Tibial artery (tissue), 4 donors: ENCODE measurements around the gene LEKR1.
A peak's percentile ranks its signal among the peaks of the same experiment; 100 is the strongest.

Experiments
- DNase-seq, 2 donors: peaks; one replicate each; pipeline ENCODE4 v3.0.0-alpha.2; 2019
- H3K27ac ChIP-seq, 2 donors: fragments of 200-600 bp; sonication (generic) in 1 of 2; 1 replicate in 1 of 2; 2 replicates in 1 of 2; pipeline ENCODE4 v1.5.1; 2018 to 2019; ENCODE audit warnings: mild to moderate bottlenecking in 1 of 2
- H3K27me3 ChIP-seq, 2 donors: fragments of 200-600 bp; sonication (generic) in 1 of 2; one replicate each; pipeline versions ENCODE4 v1.5.1 to v1.6.0; 2016 to 2019
- H3K36me3 ChIP-seq, 3 donors: fragments of 200-600 bp; sonication (generic) in 2 of 3; one replicate each; pipeline ENCODE4 v1.5.1; 2016 to 2019; ENCODE audit warnings: mild to moderate bottlenecking in 2 of 3
- H3K4me1 ChIP-seq, 4 donors: fragments of 200-600 bp; sonication (generic) in 2 of 4; 1 replicate in 3 of 4; 2 replicates in 1 of 4; pipeline ENCODE4 v1.5.1; 2016 to 2019
- H3K4me3 ChIP-seq, 2 donors: fragments of 200-600 bp; sonication (generic) in 1 of 2; 1 replicate in 1 of 2; 2 replicates in 1 of 2; pipeline ENCODE4 v1.5.1; 2018 to 2019; ENCODE audit warnings: mild to moderate bottlenecking in 2 of 2
- H3K9me3 ChIP-seq, 3 donors: fragments of 200-600 bp; sonication (generic) in 1 of 3; one replicate each; pipeline ENCODE4 v1.5.1; 2016 to 2019
- CTCF ChIP-seq, 2 experiments: fragments of 200-600 bp in 1 of 2; fragments of 450-650 bp in 1 of 2; IDR thresholded peaks; one replicate each; pipeline ENCODE4 v1.5.1; 2017 to 2019; ENCODE audit warnings: antibody characterized with exemption in 2 of 2, mild to moderate bottlenecking in 1 of 2, moderate library complexity in 1 of 2
- intact Hi-C: fragments of 100-400 bp; cut with DNase I; formaldehyde crosslinking; loops from one replicate; pipeline ENCODE4 v1.15.0; 2023; ENCODE audit warnings: low total_unique reads

LEKR1 gene

GRCh38 chr3:157069406-157069805, 243.3 kb downstream of the LEKR1 start:
- no peak for TF ChIP-seq CTCF (IDR thresholded peaks at IDR 0.05)
- intact Hi-C loops: no loop called here

GRCh38 chr3:157069846-157070677, 243.9 kb downstream of the LEKR1 start:
- Histone ChIP-seq H3K4me3 (no peak overlapping the region), H3K4me1 (peaks cover 4 to 13% (median 9%) of the 10 kb centered on the region in 4 donors), H3K36me3 (no peaks in the 10 kb centered on the region), H3K9me3 (no peaks in the 10 kb centered on the region), H3K27me3 (no peaks in the 10 kb centered on the region), H3K27ac (peak overlapping the region; percentile 47 to 68)
- intact Hi-C loops: loop anchor here (10.0 kb wide), 1 partner anchor 1065 kb away; no protein-coding TSS in a partner anchor
- no peak for TF ChIP-seq CTCF (IDR thresholded peaks at IDR 0.05)
- no peak for DNase-seq

More at GRCh38 chr3:157069406-157069805, 243.3 kb downstream of the LEKR1 start:
- Histone ChIP-seq H3K27ac (no peak overlapping the region), H3K4me1 (peaks cover 4 to 14% (median 10%) of the 10 kb centered on the region in 4 donors), H3K9me3 (no peaks in the 10 kb centered on the region), H3K36me3 (no peaks in the 10 kb centered on the region), H3K4me3 (no peak overlapping the region), H3K27me3 (no peaks in the 10 kb centered on the region)
- no peak for DNase-seq

DNA sequence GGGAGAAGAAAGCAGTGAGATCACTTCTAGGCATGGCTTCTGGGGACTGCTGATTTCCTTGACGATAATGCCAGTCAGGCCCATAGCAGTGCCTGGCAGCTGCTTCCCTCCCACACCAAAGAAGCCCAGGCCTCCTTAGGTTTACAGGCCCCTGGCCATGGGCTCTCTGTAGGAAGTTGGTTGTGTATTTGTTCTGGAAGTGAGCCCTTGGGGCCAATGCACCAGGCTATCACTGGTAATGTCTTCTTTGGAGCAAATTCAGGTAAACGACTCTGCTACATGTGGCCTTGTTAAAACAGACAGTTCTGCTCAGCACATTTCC, 244.5 kb downstream of the LEKR1 start:
- Histone ChIP-seq H3K4me1 (peaks cover 4 to 16% (median 12%) of the 10 kb centered on the region in 4 donors), H3K9me3 (no peaks in the 10 kb centered on the region), H3K36me3 (no peaks in the 10 kb centered on the region), H3K4me3 (no peak overlapping the region), H3K27ac (peak overlapping the region; percentile 47 to 68), H3K27me3 (no peaks in the 10 kb centered on the region)
- intact Hi-C loops: loop anchor here (10.0 kb wide), 1 partner anchor 1066 kb away; no protein-coding TSS in a partner anchor
- TF ChIP-seq CTCF (IDR thresholded peaks at IDR 0.05): no peak
- DNase-seq: no peak

DNA sequence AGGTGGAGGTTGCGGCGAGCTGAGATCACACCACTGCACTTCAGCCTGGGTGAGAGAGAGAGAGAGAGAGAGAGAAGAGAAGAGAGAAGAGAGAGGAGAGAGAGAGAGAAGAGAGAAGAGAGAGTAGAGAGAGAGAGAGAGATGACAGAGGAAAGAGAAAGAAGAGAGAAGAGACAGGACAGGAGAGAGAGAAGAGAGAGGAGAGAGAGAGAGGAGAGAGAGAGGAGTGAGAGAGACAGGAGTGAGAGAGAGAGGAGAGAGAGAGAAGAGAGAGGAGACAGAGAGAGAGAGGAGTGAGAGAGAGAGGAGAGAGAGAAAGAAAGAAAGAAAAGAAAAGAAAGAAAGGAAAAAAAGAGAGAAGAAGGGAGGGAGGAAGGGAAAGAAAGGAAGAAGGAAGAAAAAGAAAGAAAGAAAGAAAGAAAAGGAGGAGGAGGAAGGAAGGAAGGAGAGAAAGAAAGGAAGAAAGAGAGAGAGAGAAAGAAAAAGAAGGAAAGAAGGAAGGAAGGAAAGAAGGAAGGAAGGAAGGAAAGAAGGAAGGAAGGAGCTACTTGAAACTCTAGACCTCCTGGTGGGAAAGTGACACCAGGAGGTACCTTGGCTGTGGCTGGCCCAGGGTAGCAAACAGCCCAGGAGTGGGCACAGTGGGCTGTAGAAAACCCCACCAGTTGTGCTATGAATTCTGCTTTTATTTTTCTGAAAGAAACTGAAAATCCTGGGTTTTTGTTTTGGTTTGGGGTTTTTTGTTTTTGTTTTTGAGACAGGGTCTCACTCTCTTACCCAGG, 245.8 kb downstream of the LEKR1 start:
- H3K27ac ChIP-seq: no peak overlapping the region
- no peak for TF ChIP-seq CTCF (IDR thresholded peaks at IDR 0.05)
- no peaks in the 10 kb centered on the region for H3K36me3 ChIP-seq
- no peak overlapping the region for H3K4me3 ChIP-seq
- no peaks in the 10 kb centered on the region for H3K9me3 ChIP-seq
- intact Hi-C loops: loop anchor here (10.0 kb wide), 1 partner anchor 1067 kb away; no protein-coding TSS in a partner anchor
- no peak for DNase-seq
- H3K4me1 ChIP-seq: peaks cover 4 to 29% (median 23%) of the 10 kb centered on the region in 4 donors
- no peaks in the 10 kb centered on the region for H3K27me3 ChIP-seq

- no peak for TF ChIP-seq CTCF (IDR thresholded peaks at IDR 0.05)
Measured at GRCh38 chr3:157073810-157074209, 247.7 kb downstream of the LEKR1 start.

More at GRCh38 chr3:157073810-157074209, 247.7 kb downstream of the LEKR1 start:
- H3K4me3 ChIP-seq: no peak overlapping the region
- no peak overlapping the region for H3K27ac ChIP-seq
- H3K36me3 ChIP-seq: no peaks in the 10 kb centered on the region
- H3K4me1 ChIP-seq: peaks cover 4 to 41% (median 35%) of the 10 kb centered on the region in 4 donors
- no peaks in the 10 kb centered on the region for H3K9me3 ChIP-seq
- intact Hi-C loops: loop anchor here (10.0 kb wide), 1 partner anchor 1069 kb away; no protein-coding TSS in a partner anchor
- no peak for DNase-seq
- no peaks in the 10 kb centered on the region for H3K27me3 ChIP-seq
